NCI-H1092 (cell line): ENCODE data around the gene COL13A1.

Experiments used
- DNase-seq: peaks from one replicate; lab custom pipeline; 2025; lab: John Stamatoyannopoulos, UW

The COL13A1 gene

DNA sequence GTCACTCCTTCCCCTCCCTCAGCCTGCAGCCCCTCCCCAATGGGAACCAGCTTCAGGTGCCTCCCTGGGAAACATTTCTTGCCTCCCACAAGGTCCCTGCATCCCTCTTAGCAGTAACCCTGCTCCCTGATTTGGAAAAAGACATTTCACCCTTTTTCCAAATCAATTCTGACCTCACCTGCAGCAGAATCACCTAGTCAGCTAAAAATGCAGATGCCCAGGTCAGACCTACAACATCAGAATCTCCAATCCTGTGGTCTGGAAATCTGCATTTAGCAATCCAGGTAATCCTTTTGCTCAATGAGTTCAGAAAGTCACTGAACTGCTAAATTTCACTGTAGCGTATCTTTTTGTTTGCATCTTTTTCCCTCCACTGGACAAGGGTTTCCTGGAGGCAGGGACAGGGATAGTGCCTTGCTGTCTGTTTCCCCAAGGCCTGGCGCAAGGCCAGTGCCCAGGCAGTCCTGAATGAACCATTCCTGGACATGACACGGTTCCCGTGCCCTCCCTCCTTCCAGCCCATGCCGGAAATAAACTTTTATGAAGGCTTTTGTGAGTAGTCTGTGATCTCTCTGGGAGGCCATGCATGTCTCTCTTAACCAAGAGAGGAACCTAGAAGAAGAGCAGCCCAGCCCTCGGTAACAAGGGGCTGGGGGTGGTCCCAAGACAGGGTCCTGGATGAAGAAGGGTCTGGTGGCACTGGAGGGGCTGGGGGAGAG, 44.0 kb downstream of the COL13A1 start:
- DNase-seq: no peak

DNA sequence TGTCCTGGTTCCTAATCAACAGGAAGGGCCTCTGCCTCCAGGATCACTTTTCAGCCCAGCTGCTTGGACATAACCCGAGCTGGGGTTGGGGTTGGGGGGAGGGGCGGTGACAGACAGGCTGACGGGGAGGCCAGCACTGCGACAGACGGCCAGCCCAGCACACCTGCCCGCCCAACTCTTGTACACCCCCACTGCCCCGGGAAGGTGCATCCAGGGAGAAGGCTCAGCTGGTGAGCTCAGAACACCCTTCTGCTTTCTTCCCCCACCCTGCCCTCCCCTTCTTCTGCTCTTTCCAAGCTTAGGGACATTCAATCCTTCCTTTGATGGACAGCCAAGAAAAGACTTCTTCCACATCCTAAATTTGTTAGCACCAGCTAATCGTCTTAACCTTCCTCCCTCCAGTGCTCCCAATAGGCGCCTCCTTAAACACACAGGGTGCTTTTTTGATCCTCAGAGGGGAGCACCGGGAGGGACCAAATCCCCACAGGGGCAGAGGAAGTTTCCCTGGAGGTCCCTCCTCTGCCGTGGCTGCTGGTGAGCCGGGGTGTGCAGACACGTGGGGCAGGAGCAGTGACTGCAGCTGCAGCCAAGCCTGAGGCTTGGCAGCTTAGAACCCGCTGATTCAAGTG, 44.7 kb downstream of the COL13A1 start:
- DNase-seq: no peak

DNA sequence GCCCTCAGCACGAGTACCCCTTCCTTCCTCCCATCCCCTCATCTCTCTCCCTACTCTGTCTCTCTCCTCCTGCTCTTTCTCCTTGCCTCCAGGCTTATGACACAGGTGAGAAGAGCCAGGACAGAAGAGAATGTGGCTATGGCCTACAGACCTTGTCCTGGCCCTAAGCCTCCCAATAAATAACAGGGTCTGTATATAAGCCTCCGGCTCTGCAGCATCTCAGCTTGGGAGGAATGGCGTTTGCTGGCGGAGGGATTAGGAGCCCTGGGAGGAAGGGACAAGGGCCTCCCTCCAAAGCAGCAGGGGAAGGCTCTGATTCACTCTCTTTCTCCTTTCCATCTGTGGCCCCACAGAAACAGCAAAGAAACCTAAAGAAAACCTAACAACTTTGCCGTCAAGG, 45.8 kb downstream of the COL13A1 start:
- DNase-seq: no peak

DNA sequence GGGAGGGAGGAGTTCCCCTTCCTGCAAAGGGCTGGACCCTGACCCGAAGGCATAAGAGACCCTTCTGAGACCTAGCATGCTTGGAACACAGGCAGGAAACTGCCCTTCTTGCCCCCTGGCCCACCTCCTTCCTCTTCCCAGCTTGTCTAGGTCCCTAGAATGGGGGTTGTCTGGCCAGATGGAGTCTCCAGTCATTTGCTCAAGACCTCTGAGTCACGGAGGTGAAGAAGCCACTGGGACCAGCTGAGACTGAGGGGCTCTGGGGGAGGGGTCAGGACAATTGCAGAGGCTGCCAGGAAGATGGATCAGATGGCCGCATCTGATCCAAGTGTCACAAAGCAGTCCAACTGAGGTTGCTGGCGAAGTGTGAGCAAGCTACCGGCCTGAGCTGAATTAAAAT, 46.2 kb downstream of the COL13A1 start:
- no peak for DNase-seq

DNA sequence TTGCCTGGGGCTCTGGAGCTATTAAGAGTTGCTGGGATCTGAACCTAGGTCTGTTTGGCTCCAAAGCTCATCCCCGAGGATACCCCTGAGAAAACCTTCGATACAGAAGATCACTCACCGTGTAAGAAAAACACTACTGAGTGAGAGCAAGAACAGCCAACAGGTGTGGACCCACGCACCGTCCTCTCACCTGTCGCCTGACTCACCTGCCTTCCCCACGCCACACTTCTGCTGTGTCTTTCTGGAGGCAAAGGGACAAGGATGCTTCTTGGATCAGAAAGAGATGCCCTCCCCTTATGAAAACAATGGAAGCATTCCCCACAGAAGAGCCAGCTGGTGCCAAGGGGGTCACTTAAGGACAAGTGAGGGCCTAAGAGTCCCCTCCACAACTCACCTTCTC, 46.7 kb downstream of the COL13A1 start:
- DNase-seq: no peak

DNA sequence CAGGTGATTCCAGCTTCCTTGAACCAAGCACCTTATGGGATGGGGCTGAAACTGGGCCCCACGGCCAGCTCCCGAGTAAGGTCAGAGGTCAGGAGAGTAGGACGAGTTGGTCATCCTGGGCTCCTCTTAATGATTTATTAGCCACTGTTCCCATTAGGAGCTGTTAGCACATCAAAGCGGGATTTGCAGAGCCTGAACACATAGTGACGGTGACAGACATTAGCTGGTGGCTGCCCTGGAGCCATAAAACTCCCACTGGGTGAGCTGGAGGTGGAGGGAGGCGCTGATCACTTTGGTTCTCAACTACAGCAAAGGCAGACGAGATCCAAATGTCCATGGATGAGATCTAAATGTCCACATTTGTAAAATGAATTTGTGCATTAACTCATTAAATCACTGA, 48.1 kb downstream of the COL13A1 start:
- no peak for DNase-seq

DNA sequence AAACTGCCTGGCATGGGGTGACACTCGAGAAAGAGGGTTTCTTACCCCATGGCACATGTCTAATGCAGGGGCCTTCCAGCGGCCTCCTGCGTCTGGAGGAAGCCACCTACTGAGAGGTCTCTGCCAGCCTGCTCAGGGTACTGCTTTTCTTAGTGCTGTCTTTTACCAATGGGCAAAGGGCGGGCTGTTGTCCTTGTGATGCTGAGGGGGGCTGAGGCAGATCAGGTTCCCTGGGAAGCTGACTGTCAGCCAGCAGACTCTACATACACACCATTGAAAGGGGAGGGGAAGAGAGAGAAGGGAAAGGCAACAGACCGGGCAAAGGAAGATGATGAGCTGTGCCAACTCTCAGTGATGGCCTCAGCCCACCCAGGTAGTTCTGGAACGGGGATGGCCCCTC, 48.7 kb downstream of the COL13A1 start:
- DNase-seq: no peak

DNA sequence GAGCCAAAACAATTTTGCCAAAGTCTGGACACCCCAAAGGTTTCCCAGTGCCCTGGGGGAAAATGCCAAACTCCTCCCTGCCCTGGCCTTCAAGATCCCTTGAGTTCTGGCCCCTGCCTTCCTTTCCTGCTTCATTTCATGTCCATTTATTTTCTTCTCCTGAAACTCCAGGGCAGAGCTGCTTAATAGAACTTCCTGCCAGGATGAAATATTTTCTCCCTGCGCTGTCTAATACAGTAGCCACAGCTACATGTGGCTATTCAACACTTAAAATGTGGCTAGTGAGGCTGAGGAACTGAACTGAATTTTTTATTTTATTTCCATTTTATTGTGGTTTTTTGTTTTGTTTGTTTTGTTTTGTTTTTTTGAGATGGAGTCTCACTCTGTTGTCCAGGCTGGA, 49.6 kb downstream of the COL13A1 start:
- no peak for DNase-seq

DNA sequence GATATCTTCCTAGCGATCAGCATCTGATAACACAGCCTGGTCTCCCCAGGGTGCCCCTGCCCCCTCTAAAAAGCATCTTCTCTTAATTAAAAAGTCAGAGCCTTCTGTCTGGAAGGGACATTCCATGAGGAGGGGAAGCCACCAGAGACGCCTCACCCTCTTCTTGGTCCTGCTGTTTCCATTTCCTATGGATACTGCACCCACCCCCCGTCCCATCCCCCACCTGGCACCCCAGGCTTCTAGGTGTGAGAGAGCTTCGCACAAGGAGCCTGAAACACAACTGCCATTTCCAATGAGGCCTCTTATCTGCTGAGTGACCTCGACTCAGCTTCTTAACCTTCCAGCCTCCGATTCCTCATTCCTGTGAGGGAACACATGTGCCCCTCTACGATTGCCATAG, 51.4 kb downstream of the COL13A1 start:
- DNase-seq: no peak

DNA sequence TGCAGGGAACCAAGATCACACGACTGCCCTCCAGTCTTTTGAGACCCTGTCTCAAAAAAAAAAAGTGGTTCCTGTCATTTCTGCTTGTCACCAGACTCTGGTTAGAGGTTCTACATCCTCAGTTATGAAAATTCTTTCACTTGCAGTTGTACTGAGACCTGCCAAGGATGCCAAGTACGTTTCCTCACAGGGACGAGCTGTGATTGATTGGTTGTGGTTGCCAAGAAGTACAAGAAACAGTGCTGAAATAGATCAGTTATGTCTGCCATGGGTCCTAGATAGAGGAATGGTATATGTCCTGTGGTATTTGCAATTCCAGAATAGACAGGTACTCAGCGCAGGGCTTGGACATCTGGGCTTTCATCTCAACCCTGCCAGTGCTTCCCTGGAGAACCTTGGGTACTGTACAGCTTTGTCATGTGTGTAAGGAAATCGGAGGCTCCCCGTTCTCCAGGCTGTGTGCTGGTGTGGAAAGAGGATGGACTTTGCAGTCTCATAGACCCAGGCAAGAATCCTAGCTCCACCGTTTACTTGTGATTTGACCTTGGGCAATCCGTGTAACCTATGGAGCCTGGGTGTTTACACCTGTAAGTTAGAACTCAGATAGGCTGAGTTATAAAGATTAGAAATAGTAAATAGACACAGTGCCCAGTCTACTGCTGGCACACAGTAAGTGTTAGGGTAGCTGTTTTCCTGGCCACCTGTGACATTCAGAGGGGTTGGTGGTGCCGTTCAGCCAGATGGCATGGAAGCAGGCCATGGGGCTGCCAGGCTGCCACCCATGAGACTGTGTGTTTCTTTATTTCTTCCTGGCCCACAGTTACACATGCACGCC, 53.0 kb downstream of the COL13A1 start:
- no peak for DNase-seq

DNA sequence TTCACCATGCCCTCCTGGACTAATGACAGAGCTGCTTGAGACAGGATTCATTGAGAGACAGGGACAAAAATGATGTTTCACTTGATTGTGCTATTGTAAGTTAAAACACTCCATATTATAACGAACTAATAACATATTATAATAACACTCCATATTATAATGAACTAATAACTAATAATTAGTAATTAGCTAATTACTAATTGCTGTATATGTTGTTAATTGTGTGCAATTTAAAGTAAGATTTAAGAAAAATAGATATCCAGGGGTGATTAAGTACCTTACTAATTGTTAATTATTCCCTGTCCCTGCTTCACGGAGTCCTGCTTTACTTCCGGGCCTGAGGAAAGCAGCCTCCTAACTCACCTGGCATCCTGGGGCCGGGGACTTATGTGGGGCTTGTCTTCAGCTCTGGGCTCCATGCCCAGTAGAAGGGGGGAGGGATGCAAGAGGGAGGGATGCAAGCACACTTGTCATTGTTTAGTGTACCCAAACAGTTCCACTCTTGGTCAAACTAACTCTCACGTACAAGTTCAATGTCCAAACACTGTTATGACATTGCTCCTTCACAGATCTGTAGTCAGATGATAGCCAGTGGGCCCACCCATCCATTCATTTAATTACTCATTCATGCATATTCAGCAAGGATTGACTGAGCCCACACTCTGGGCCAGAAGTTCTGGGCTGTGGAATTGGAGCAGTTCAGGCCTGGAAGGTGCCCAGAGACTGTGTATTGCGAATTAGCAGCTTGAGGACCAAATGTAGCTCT, 53.8 kb downstream of the COL13A1 start:
- DNase-seq: no peak

DNA sequence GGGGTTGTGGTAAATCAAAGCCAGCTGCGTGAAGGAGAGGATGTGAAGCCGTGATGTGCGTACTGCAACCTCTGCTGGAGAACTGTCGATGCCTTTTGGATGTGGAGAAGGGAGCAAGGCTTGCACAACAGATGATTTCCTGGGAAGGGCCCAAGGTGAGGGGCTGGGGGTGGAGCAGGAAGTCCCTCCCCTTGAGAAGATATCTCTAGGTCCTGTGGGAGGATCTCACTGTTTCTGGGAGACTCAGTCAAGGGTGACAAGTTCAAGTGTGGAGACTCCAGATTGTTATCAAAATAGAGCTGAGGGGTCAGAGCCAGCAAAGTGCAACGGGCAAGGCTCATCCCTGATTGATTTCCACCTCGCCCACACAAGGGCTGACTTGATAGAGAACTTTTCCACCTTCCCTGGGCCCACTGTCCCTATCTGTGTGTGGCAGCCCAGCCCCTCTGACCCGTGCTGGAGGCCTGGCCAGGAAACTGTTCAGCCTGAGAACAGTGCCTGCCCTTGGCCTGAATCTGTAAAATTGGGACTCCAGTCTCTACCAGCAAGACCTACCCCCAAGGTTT, 55.0 kb downstream of the COL13A1 start:
- no peak for DNase-seq

DNA sequence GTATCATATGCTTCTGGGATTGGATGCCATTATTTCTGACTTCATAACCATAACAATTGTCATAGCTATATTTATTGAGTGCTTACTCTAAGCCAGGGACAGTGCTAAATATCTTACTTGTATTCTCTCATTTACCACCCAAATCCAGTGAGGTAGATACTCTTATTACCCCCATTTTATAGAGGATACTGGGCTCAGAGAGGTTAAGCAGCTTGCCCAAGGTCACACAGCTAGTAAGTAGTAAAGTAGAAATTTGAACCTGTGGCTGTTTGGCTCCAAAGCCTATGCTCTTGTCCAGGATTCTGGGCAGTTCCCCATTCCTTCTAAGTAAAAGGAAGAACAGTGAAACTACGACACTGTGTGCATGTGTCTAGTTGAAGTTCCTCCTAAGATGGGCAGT, 56.5 kb downstream of the COL13A1 start:
- no peak for DNase-seq

DNA sequence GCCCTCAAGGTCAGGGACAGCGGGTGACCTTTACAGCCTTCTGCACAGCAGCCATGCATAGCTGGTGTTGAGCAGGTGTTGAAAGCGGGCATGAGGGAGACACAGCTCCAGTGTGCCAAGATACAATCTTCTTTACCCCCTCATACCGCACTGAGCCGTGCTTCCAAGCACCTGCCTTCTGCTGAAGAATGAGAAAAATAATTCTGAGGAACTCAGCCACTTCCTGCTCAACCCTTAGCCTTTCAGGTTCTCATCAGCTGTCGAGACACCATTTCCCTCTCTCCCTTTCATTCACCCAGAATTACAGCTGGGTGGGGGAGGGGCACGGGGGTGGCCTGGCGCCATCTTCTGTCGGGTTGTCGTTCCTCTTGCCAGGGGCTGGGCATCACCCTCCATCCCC, 58.6 kb downstream of the COL13A1 start:
- no peak for DNase-seq

DNA sequence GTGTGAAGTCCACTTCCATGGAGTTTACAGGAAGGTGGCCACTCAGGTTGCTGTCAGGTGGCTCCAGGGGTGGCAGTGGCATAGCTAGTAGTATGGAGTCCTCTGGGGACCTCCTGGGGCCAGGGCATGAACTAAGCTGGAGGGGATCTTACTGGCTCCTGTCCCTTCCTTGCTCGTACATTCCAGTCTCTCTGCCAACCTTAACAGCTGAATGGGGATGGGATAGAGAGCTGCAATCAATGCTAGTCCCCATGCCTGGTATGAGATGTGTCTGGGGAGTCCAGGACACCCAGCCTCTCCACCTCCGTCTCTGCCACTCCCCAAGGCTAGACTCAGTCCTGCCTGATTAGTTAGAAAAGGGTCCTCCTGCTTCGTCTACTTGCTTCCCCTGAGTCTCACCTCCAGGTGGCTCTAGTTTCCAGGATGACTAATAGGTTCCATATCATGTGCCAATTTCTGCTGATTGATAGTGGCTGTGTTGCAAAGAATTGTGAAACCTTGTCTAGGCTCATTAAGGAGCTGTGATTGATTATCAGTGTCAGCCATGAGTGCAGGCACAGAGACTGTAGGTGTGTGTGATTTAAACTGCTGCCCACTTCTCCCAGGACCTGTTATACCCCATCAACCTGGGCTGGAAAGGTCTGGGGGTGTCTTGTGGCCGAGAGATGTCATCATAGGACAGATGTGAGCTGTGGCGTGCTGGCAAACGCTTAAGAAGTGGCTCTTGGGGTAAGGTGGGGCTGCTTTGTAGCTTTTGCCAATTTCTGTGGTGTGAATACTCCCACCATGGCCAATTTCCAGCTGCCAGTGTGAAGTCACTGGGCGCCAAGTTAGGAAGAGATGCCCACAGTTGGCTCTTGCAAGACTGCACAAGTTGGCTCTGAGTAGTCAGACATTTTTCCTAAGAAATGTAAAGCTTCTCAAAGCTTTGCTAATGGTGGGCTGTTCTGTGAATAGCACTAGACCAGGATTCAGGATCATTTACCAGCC, 59.8 kb downstream of the COL13A1 start:
- DNase-seq: no peak

DNA sequence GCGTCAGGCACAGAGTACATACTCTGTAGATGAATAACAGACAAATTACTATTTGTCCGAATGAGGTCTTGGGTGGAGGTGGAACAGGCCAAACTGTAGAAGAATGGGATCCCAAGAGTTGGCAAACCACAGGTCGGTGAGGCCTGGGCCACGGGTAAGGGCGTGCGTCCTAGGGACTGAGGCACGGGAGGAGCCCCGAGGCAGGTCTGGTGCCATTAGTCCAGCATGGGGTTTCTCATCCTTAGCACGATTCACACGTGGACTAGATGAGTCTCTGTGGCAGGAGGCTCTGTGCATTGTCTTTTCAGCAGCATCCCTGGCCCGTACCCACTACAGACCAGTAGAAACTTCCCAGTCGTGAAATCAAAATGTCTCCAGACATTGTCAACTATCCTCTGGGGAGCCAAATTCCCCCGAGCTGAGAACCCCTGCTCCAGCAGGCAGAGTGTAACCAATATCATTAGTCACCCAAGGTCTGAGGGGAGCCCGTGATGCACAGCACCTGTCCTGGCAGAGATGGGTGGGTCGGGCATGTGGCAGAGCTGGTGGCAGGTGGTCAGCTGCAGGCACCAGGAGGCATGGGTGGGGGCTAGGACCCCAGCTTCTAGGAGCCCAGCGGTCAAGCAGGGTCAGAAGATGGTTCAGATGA, 61.3 kb downstream of the COL13A1 start:
- DNase-seq: no peak

DNA sequence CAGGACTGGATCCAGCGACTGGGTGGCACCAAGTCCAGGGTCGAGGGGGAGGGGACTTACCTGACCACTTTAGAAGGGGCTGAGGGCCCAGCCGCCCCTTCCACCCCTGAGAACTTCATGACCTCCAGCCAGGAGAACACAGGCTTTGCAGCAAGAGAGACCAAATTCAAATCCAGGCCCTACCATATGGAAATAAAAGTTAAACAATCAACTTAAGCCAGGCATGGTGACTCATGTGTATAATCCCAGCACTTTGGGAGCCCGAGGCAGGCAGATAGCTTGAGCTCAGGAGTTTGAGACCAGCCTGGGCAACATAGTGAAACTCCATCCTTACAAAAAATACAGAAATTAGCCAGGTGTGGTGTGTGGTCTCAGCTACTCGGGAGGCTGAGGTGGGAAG, 61.9 kb downstream of the COL13A1 start:
- DNase-seq: no peak

DNA sequence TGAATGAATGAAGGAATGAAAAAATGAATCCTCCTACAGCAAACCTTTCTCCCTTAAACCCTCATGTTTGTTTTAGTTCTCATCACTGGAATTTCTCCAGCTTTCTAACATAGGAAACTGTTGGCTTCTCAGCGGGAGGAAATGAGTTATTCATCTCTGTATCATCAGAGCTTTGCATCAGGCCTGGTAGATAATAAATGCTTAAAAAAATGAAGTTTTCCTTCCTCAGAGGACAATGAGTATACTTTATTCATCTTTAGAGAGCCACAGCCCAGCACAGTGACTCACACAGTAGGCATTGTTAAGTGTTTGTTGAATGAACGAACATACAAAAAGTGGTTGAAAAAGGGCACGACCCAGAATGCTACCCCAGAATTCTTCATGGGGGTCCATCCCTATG, 62.6 kb downstream of the COL13A1 start:
- DNase-seq: no peak

DNA sequence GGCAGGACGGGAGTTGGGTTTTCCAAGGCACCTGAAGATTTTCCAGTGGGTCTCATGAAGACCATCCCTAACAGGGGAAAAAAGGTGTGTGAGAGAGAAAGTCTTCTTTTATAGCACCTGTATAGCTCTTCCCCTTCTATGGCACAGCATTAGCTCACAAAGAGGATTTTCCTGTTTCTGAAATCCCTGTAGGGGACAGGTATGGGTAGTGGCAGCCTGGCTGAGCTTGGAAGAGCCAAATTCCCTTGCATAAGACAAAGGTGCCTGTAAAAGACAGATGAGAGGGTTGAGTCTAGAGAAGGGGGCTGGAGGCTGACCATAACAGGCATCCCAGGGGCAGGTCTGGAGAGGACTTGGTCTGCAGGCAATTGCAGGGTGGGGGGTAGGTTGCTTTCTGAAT, 63.7 kb downstream of the COL13A1 start:
- DNase-seq: no peak

DNA sequence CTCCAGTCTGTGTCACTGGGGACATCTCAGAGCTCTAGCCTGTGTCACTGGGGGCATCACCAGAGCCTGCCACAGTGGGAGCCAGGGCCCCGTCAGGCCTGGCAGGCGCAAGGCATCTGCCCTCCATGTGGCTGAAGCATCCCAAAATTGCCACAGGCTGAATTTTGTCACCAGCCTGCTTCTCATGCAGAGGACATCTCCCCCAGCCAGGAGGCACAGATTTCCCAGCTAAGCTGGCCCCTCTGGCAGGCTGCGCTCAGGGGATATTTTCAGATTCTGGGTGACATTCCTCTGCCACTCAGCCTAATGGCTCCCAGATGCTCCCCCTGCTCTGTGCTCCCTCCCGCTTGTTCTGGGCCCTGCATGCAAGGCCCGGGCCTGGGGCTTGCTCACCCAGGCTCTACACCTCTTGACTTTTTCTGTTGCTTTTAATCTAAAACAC, 64.6 kb downstream of the COL13A1 start:
- DNase-seq: no peak
